HG02623 (cell line): ENCODE measurements around the gene F8.
A peak's percentile ranks its signal among the peaks of the same experiment; 100 is the strongest.

ENCODE experiments used
- ATAC-seq: cut with Tn5 transposase; IDR thresholded peaks from one replicate; pipeline ENCODE4 v1.9.1; 2021; ENCODE audit warnings: moderate library complexity; ENCODE audit not compliant: unreplicated experiment

F8 gene

GRCh38 chrX:155022585-155022984 lies at the start of gene F8:
F8 (minus strand) TSS chrX:155022723; CDS start chrX:155022552, 171 bp downstream.
- no peak for ATAC-seq

- ATAC-seq = no peak
These were observed 49.3 kb upstream of the F8 start for GRCh38 chrX:155071694-155072280.

GRCh38 chrX:155070975-155071693 lies 48.6 kb upstream of the F8 start, which contains the start of the genes BRCC3, CMC4 and MTCP1:
BRCC3 (plus strand) TSS chrX:155071508; CDS start chrX:155071528, 20 bp downstream.
CMC4 (minus strand) TSS chrX:155071136; CDS start chrX:155064023, 7,113 bp downstream.
MTCP1 (minus strand) TSS chrX:155071136; CDS start chrX:155066010, 5,126 bp downstream.
- ATAC-seq = peak; percentile 86

- peak; percentile 12 for ATAC-seq
These were observed 48.1 kb upstream of the F8 start for GRCh38 chrX:155070663-155070974.

GRCh38 chrX:155070038-155070437 lies 47.5 kb upstream of the F8 start:
- no peak for ATAC-seq

- ATAC-seq = no peak
These were observed 46.9 kb upstream of the F8 start for GRCh38 chrX:155069414-155069813.

GRCh38 chrX:155068165-155068564 lies 45.6 kb upstream of the F8 start:
- no peak for ATAC-seq

- no peak for ATAC-seq
These were observed 42.7 kb upstream of the F8 start for GRCh38 chrX:155065035-155065734.

GRCh38 chrX:155061760-155062159 lies 39.2 kb upstream of the F8 start:
- ATAC-seq = no peak

GRCh38 chrX:155056877-155057792 lies 34.6 kb upstream of the F8 start:
- ATAC-seq = peak; percentile 60

- ATAC-seq = no peak
These were observed 33.9 kb upstream of the F8 start for GRCh38 chrX:155056471-155056870.

- ATAC-seq = no peak
These were observed 33.0 kb upstream of the F8 start for GRCh38 chrX:155055494-155055893.

- no peak for ATAC-seq
These were observed 31.7 kb upstream of the F8 start for GRCh38 chrX:155054255-155054654.

GRCh38 chrX:155053656-155054055 lies 31.1 kb upstream of the F8 start:
- ATAC-seq = no peak

- ATAC-seq = no peak
These were observed 30.4 kb upstream of the F8 start for GRCh38 chrX:155052738-155053498.

GRCh38 chrX:155048977-155049619 lies 26.6 kb upstream of the F8 start:
- ATAC-seq = no peak

GRCh38 chrX:155046811-155047528 lies 24.4 kb upstream of the F8 start:
- no peak for ATAC-seq

- no peak for ATAC-seq
These were observed 23.7 kb upstream of the F8 start for GRCh38 chrX:155046129-155046810.
